Neural cell (in vitro differentiated cells): ENCODE data around the gene S100A5. TPM values are rescaled to one million over a fixed set of nuclear protein-coding genes. Genes with fewer than 3 reads are reported as not detected.

Source experiments
- H2AFZ ChIP-seq: fragments of 200-600, 300-800 bp; sonication (generic), shearing (Covaris generic); 2 replicates; pipeline ENCODE4 v1.6.0; 2014; ENCODE audit warnings: low read depth, mild to moderate bottlenecking, antibody characterized with exemption, low read length, moderate library complexity
- H3F3A ChIP-seq: fragments of 200-600 bp; shearing (Covaris generic); 2 replicates; pipeline ENCODE4 v1.6.1; 2016; ENCODE audit warnings: mild to moderate bottlenecking, moderate library complexity, mixed read lengths, antibody characterized with exemption, low read length; ENCODE audit not compliant: insufficient read depth, poor library complexity, severe bottlenecking
- H3K27ac ChIP-seq: fragments of 200-600, 300-800 bp; sonication (generic), shearing (Covaris generic); 2 replicates; pipeline ENCODE4 v1.5.1; 2014; ENCODE audit warnings: mild to moderate bottlenecking, low read length, moderate library complexity
- H3K27me3 ChIP-seq: fragments of 300-800, 200-600 bp; sonication (generic), shearing (Covaris generic); 2 replicates; pipeline ENCODE4 v1.6.0; 2014; ENCODE audit warnings: mild to moderate bottlenecking, low read depth, low read length, moderate library complexity; ENCODE audit not compliant: insufficient read depth
- H3K36me3 ChIP-seq: fragments of 300-800, 200-600 bp; sonication (generic), shearing (Covaris generic); 2 replicates; pipeline ENCODE4 v1.5.1; 2014; ENCODE audit warnings: mild to moderate bottlenecking, antibody characterized with exemption, low read length, moderate library complexity; ENCODE audit not compliant: insufficient read depth
- H3K4me2 ChIP-seq: fragments of 300-800, 200-600 bp; sonication (generic), shearing (Covaris generic); 2 replicates; pipeline ENCODE4 v1.6.0; 2014; ENCODE audit warnings: mild to moderate bottlenecking, low read length
- H3K4me3 ChIP-seq: fragments of 300-800, 200-600 bp; sonication (generic), shearing (Covaris generic); 2 replicates; pipeline ENCODE4 v1.5.1; 2014; ENCODE audit warnings: mild to moderate bottlenecking, low read length, moderate library complexity
- H3K79me2 ChIP-seq: fragments of 200-600 bp; shearing (Covaris generic); replicated peaks from 2 replicates; pipeline ENCODE4 v1.6.0; 2014; ENCODE audit warnings: mild to moderate bottlenecking, low read length, moderate library complexity; ENCODE audit not compliant: insufficient read depth
- H3K9ac ChIP-seq: fragments of 300-800, 200-600 bp; sonication (generic), shearing (Covaris generic); 2 replicates; pipeline ENCODE4 v1.6.1; 2016; ENCODE audit warnings: mild to moderate bottlenecking, low read length, mixed read lengths
- H3K9me2 ChIP-seq: fragments of 200-600 bp; shearing (Covaris generic); 2 replicates; pipeline ENCODE4 v1.6.1; 2016; ENCODE audit warnings: mild to moderate bottlenecking, low read length, mixed read lengths; ENCODE audit not compliant: insufficient read depth
- H3K9me3 ChIP-seq: fragments of 200-600, 300-800 bp; sonication (generic), shearing (Covaris generic); 2 replicates; pipeline ENCODE4 v1.6.1; 2016; ENCODE audit warnings: mild to moderate bottlenecking, mixed run types, low read length, moderate library complexity, mixed read lengths
- H4K20me1 ChIP-seq: fragments of 200-600 bp; shearing (Covaris generic); 2 replicates; pipeline ENCODE4 v1.6.1; 2016; ENCODE audit warnings: mild to moderate bottlenecking, mixed run types; ENCODE audit not compliant: insufficient read depth
- CTCF ChIP-seq: fragments of 450-650 bp; IDR thresholded peaks from 2 replicates; pipeline ENCODE4 v1.5.1; 2014; ENCODE audit warnings: antibody characterized with exemption, mild to moderate bottlenecking, moderate library complexity; ENCODE audit not compliant: poor library complexity, severe bottlenecking
- EP300 ChIP-seq: fragments of 450-650 bp; conservative IDR thresholded peaks from 2 replicates; pipeline ENCODE4 v1.6.1; 2014; ENCODE audit warnings: antibody characterized with exemption, mild to moderate bottlenecking, moderate library complexity; ENCODE audit not compliant: poor library complexity, severe bottlenecking
- EZH2 ChIP-seq: fragments of 200-600, 300-800 bp; shearing (Covaris generic), sonication (generic); IDR thresholded peaks from 2 replicates; pipeline ENCODE4 v1.6.1; 2014; ENCODE audit warnings: antibody characterized with exemption, low read length, borderline replicate concordance, mild to moderate bottlenecking; ENCODE audit not compliant: insufficient read depth, poor library complexity, severe bottlenecking
- MXI1 ChIP-seq: fragments of 450-650 bp; conservative IDR thresholded peaks from 2 replicates; pipeline ENCODE4 v1.6.1; 2014; ENCODE audit warnings: antibody characterized with exemption, mild to moderate bottlenecking; ENCODE audit not compliant: poor library complexity, severe bottlenecking
- POLR2AphosphoS5 ChIP-seq: IDR thresholded peaks from 2 replicates; pipeline ENCODE4 v1.6.1; 2012
- RAD21 ChIP-seq: fragments of 450-650 bp; conservative IDR thresholded peaks from 2 replicates; pipeline ENCODE4 v1.6.1; 2014; ENCODE audit warnings: antibody characterized with exemption, mild to moderate bottlenecking, moderate library complexity
- REST ChIP-seq: IDR thresholded peaks from 2 replicates; pipeline ENCODE4 v1.6.1; 2012; ENCODE audit warnings: borderline replicate concordance
- SMC3 ChIP-seq: fragments of 450-650 bp; conservative IDR thresholded peaks from 2 replicates; pipeline ENCODE4 v1.6.1; 2014; ENCODE audit warnings: antibody characterized with exemption, mild to moderate bottlenecking, moderate library complexity; ENCODE audit not compliant: poor library complexity
- TAF1 ChIP-seq: IDR thresholded peaks from 2 replicates; pipeline ENCODE4 v1.6.1; 2012; ENCODE audit warnings: low read depth
- polyA plus RNA-seq: library from polyadenylated mRNA; depleted of rRNA; stranded (reverse); fragments of >200 nt; gene quantifications from 2 replicates; pipeline ENCODE4 v1.2.3, GENCODE V29; 2014

The S100A5 gene
- polyA plus RNA-seq, 1 donor from 2014 or later: not detected

- H3K4me3 ChIP-seq: no peak overlapping the region
- no peak for TF ChIP-seq REST
- no peak for TF ChIP-seq POLR2AphosphoS5
- no peak for TF ChIP-seq CTCF
- TF ChIP-seq SMC3: no peak
- TF ChIP-seq TAF1: no peak
- no peak for TF ChIP-seq EP300
- TF ChIP-seq MXI1: no peak
- no peak for TF ChIP-seq EZH2
- no peak for TF ChIP-seq RAD21
- no peak overlapping the region for H3K27ac ChIP-seq
- no peaks in the 10 kb centered on the region for H3F3A ChIP-seq
- H4K20me1 ChIP-seq: no peaks in the 10 kb centered on the region
- no peaks in the 10 kb centered on the region for H3K27me3 ChIP-seq
- no peaks in the 10 kb centered on the region for H3K79me2 ChIP-seq
- H3K36me3 ChIP-seq: no peaks in the 10 kb centered on the region
- H3K9me3 ChIP-seq: no peaks in the 10 kb centered on the region
- no peak overlapping the region for H3K9ac ChIP-seq
- H3K9me2 ChIP-seq: no peaks in the 10 kb centered on the region
- H3K4me2 ChIP-seq: no peak overlapping the region
- H2AFZ ChIP-seq: no peak overlapping the region
Measured at GRCh38 chr1:153567621-153568366, 27.1 kb upstream of the S100A5 start.

GRCh38 chr1:153566414-153567371, 26.0 kb upstream of the S100A5 start:
- Histone ChIP-seq H3K27ac (no peak overlapping the region), H3K9me2 (no peaks in the 10 kb centered on the region), H3K9ac (no peak overlapping the region), H3K4me3 (no peak overlapping the region), H4K20me1 (no peaks in the 10 kb centered on the region), H3K36me3 (no peaks in the 10 kb centered on the region), H3K9me3 (no peaks in the 10 kb centered on the region), H3K79me2 (no peaks in the 10 kb centered on the region), H3K4me2 (no peak overlapping the region), H2AFZ (no peak overlapping the region), H3F3A (no peaks in the 10 kb centered on the region), H3K27me3 (no peaks in the 10 kb centered on the region)
- TF ChIP-seq SMC3: no peak
- TF ChIP-seq CTCF: no peak
- no peak for TF ChIP-seq POLR2AphosphoS5
- TF ChIP-seq REST: no peak
- TF ChIP-seq EZH2: no peak
- no peak for TF ChIP-seq RAD21
- TF ChIP-seq TAF1: no peak
- TF ChIP-seq EP300: no peak
- no peak for TF ChIP-seq MXI1
